ENCODE results near the gene SPACA4. TPM values are rescaled to one million over a fixed set of nuclear protein-coding genes. Genes with fewer than 3 reads are reported as not detected.
A peak's percentile ranks its signal among the peaks of the same experiment; 100 is the strongest.

The SPACA4 gene
- polyA plus RNA-seq, 1 of the 3 experiments (the other 2 are of a cell fraction) = not detected

DNA sequence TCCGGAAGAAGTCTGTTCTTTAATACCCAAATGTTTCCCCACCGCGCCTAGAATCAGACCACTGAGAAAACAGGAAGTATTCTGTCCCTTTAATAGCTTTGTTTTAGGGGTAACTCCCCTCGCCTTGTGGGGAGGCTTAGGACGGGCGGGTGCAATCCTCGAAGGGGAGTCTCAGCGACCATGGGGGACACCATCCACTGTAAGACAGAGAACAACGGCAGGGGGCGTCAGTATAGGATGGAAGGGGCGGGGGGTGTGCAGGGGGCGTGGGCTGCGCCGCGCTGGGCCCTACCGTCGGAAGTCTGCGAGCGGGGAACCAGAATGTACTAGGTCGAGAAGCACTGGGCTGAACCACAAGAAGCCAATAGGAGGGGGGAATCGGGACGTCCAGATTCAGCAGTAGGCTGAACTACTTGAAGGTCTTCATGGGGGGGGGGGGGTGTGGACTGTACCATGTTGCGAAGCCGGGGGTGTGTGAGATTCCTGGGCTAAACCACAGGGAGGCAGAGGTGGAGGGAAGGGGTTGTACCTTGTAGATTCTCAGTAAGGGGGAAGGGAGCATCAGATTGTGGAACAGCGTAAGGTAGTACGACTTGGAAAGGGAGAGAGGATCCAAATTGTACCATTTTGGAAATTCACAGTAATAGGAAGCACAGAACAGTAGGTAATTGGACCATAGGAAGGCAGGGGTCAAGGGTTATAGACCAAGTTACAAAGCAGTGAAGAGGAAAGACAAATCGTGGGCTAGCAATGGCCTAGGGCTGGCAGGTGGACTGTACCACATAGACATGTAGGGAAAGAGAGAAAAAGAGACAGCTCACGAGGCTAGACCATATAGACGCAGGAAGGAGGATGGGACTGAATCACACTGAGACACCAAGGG lies 31.6 kb downstream of the SPACA4 start:
- Histone ChIP-seq H3K9me2 (no peaks in the 10 kb centered on the region), H2AFZ (ENCODE audit: low read depth) (peak overlapping the region; percentile 89), H3K4me2 (peak overlapping the region; percentile 99), H3K27me3 (ENCODE audit: insufficient read depth) (no peaks in the 10 kb centered on the region), H4K20me1 (ENCODE audit: insufficient read depth) (no peaks in the 10 kb centered on the region), H3K27ac (ENCODE audit: low read depth in 2 of 2, low read length in 1 of 2) (peak overlapping the region; percentile 99), H3K79me2 (ENCODE audit: insufficient read depth) (no peaks in the 10 kb centered on the region; the same call in 1 of the 2 replicates), H3K9me3 (no peaks in the 10 kb centered on the region), H3K4me1 (ENCODE audit: control insufficient read depth in 1 of 2, insufficient read depth in 2 of 2, low read depth in 1 of 2, low read length in 1 of 2) (peaks cover 25 to 35% of the 10 kb centered on the region in 2 experiments), H3K9ac (peak overlapping the region; percentile 96), H3K4me3 (ENCODE audit: low read depth in 2 of 2, low read length in 1 of 2) (peak overlapping the region; percentile 52 to 74), H3F3A (replicated peaks; ENCODE audit: insufficient read depth) (peaks cover 30% of the 10 kb centered on the region), H3K36me3 (replicated peaks in 1 of 2; ENCODE audit: control insufficient read depth in 1 of 2, insufficient read depth in 2 of 2, low read length in 1 of 2) (peaks cover 0 to 5% of the 10 kb centered on the region in 2 experiments)
- DNase-seq = peak; percentile 93
- 11% methylated on average over 29 of the region's 29 CpGs for WGBS (ENCODE audit: low lambda C conversion rate)
- POLR2A ChIA-PET = no interaction called here
- TF ChIP-seq CTCF (IDR thresholded peaks at IDR 0.05) = peak; percentile 44
- TF ChIP-seq JUND (IDR thresholded peaks at IDR 0.05) = no peak; the same call in 1 of the 2 replicates
- TF ChIP-seq, protein P1, sequence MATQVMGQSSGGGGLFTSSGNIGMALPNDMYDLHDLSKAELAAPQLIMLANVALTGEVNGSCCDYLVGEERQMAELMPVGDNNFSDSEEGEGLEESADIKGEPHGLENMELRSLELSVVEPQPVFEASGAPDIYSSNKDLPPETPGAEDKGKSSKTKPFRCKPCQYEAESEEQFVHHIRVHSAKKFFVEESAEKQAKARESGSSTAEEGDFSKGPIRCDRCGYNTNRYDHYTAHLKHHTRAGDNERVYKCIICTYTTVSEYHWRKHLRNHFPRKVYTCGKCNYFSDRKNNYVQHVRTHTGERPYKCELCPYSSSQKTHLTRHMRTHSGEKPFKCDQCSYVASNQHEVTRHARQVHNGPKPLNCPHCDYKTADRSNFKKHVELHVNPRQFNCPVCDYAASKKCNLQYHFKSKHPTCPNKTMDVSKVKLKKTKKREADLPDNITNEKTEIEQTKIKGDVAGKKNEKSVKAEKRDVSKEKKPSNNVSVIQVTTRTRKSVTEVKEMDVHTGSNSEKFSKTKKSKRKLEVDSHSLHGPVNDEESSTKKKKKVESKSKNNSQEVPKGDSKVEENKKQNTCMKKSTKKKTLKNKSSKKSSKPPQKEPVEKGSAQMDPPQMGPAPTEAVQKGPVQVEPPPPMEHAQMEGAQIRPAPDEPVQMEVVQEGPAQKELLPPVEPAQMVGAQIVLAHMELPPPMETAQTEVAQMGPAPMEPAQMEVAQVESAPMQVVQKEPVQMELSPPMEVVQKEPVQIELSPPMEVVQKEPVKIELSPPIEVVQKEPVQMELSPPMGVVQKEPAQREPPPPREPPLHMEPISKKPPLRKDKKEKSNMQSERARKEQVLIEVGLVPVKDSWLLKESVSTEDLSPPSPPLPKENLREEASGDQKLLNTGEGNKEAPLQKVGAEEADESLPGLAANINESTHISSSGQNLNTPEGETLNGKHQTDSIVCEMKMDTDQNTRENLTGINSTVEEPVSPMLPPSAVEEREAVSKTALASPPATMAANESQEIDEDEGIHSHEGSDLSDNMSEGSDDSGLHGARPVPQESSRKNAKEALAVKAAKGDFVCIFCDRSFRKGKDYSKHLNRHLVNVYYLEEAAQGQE (IDR thresholded peaks at IDR 0.05; ENCODE audit: low read depth, low read length) = peak; percentile 24; the same call in 1 of the 2 replicates
- peak; percentile 69; the same call in 1 of the 2 replicates for TF ChIP-seq POLR2AphosphoS5 (IDR thresholded peaks at IDR 0.05; ENCODE audit: low read depth, low read length)
- peak; percentile 67; the same call in 1 of the 2 replicates for TF ChIP-seq TAF1 (IDR thresholded peaks at IDR 0.05; ENCODE audit: borderline replicate concordance, low read depth, low read length)
- 0 out of 4 replicates have a peak, but pooled peaks of 1 of the 2 experiments have one; percentile 13 for TF ChIP-seq EP300 (IDR thresholded peaks at IDR 0.05; ENCODE audit: borderline replicate concordance in 1 of 2, low read depth in 1 of 2, low read length in 1 of 2)
- no peak for TF ChIP-seq RCOR1 (IDR thresholded peaks at IDR 0.05; ENCODE audit: low read length)
- peak; percentile 62; the same call in 1 of the 2 replicates for TF ChIP-seq SIN3A (IDR thresholded peaks at IDR 0.05; ENCODE audit: borderline replicate concordance, low read depth, low read length)
- TF ChIP-seq, protein P2, sequence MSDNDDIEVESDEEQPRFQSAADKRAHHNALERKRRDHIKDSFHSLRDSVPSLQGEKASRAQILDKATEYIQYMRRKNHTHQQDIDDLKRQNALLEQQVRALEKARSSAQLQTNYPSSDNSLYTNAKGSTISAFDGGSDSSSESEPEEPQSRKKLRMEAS (IDR thresholded peaks at IDR 0.05; ENCODE audit: low read depth) = no peak; the same call in 1 of the 2 replicates
- TF ChIP-seq CHD2 (IDR thresholded peaks at IDR 0.05; ENCODE audit: low read length, partially characterized antibody) = peak; percentile 49
- CTCF ChIA-PET = interaction anchor here (0.7 to 1.3 kb wide), 2 partner anchors 50 to 508 kb away, joined by 3 to 4 read pairs; no protein-coding TSS in a partner anchor

Measured in SK-N-SH (cell line).